PFSK-1 (cell line): ENCODE measurements around the gene VTI1A.

Source experiments
- FOXP2 ChIP-seq: optimal IDR thresholded peaks from 2 replicates; pipeline ENCODE3; 2011; ENCODE audit warnings: borderline replicate concordance, control low read depth, inconsistent platforms; ENCODE audit not compliant: insufficient read depth; ENCODE audit errors: extremely low read length, extremely low read depth
- POLR2AphosphoS5 ChIP-seq: IDR thresholded peaks from 2 replicates; pipeline ENCODE4 v1.6.1; 2012; ENCODE audit warnings: low read depth, mild to moderate bottlenecking, control low read depth, low read length, moderate library complexity
- REST ChIP-seq, 2 experiments: IDR thresholded peaks; 2 replicates each; pipeline versions ENCODE4 v1.6.1 to v1.8.0; 2011 to 2012; ENCODE audit warnings: low read depth in 2 of 2, low read length in 2 of 2, control low read depth in 1 of 2, inconsistent platforms in 1 of 2, mild to moderate bottlenecking in 1 of 2, moderate library complexity in 1 of 2; ENCODE audit not compliant: insufficient read depth in 1 of 2
- SIN3A ChIP-seq: IDR thresholded peaks from 2 replicates; pipeline ENCODE4 v1.6.1; 2012; ENCODE audit warnings: mild to moderate bottlenecking, low read length, moderate library complexity, borderline replicate concordance; ENCODE audit not compliant: insufficient read depth
- TAF1 ChIP-seq: IDR thresholded peaks from 2 replicates; pipeline ENCODE4 v1.6.1; 2012; ENCODE audit warnings: low read length, control low read depth, borderline replicate concordance; ENCODE audit not compliant: insufficient read depth

Gene VTI1A

GRCh38 chr10:112538168-112538567 lies 91.2 kb downstream of the VTI1A start:
- TF ChIP-seq REST (IDR thresholded peaks at IDR 0.05; ENCODE audit: insufficient read depth in 1 of 2, low read depth in 2 of 2, low read length in 2 of 2): no peak
- TF ChIP-seq POLR2AphosphoS5: no peak
- no peak for TF ChIP-seq SIN3A
- no peak for TF ChIP-seq FOXP2
- TF ChIP-seq TAF1: no peak

- TF ChIP-seq REST (IDR thresholded peaks at IDR 0.05; ENCODE audit: insufficient read depth in 1 of 2, low read depth in 2 of 2, low read length in 2 of 2): no peak
- no peak for TF ChIP-seq SIN3A
- TF ChIP-seq FOXP2: no peak
- no peak for TF ChIP-seq POLR2AphosphoS5
- no peak for TF ChIP-seq TAF1
Measured at GRCh38 chr10:112539340-112539739, 92.3 kb downstream of the VTI1A start.

GRCh38 chr10:112546474-112546873 lies 99.5 kb downstream of the VTI1A start:
- no peak for TF ChIP-seq TAF1
- TF ChIP-seq POLR2AphosphoS5: no peak
- TF ChIP-seq REST (IDR thresholded peaks at IDR 0.05; ENCODE audit: insufficient read depth in 1 of 2, low read depth in 2 of 2, low read length in 2 of 2): no peak
- no peak for TF ChIP-seq SIN3A
- TF ChIP-seq FOXP2: no peak

GRCh38 chr10:112548535-112549276 lies 101.7 kb downstream of the VTI1A start:
- TF ChIP-seq FOXP2: no peak
- no peak for TF ChIP-seq TAF1
- TF ChIP-seq REST (IDR thresholded peaks at IDR 0.05; ENCODE audit: insufficient read depth in 1 of 2, low read depth in 2 of 2, low read length in 2 of 2): no peak
